ENCODE measurements around the gene KANSL3. TPM values are rescaled to one million over a fixed set of nuclear protein-coding genes. Genes with fewer than 3 reads are reported as not detected.

The KANSL3 gene
- 18.2 to 24.8 TPM (median 22.0 TPM) in 5 replicates for total RNA-seq (2022; extraction: Qiagen RNA extraction)

GRCh38 chr2:96638144-96639121 lies at the start of gene KANSL3:
TSS of gene KANSL3 (minus strand) at chr2:96638312. CDS start at chr2:96637135, 1,177 bp downstream.

GRCh38 chr2:96642564-96643360 lies 4.7 kb upstream of the KANSL3 start, which contains the start of gene FER1L5:
TSS of gene FER1L5 (plus strand) at chr2:96642764. CDS start at chr2:96642837, 73 bp downstream.

Other genes with a start within 250 kb of the KANSL3 start
- gene NEURL3, start 133.0 kb downstream of the KANSL3 start, total RNA-seq (2022; extraction: Qiagen RNA extraction): 0.39 to 0.61 TPM (median 0.45 TPM) in 5 replicates
- 2.7 to 4.2 TPM (median 3.7 TPM) in 5 replicates for gene ARID5A, start 101.6 kb downstream of the KANSL3 start, total RNA-seq (2022; extraction: Qiagen RNA extraction)
- 0.02 TPM in 1 of 5 replicates, not detected in the others for gene FER1L5, start 4.5 kb upstream of the KANSL3 start, total RNA-seq (2022; extraction: Qiagen RNA extraction)
- gene LMAN2L, start 101.8 kb upstream of the KANSL3 start, total RNA-seq (2022; extraction: Qiagen RNA extraction): 18.8 to 20.4 TPM (median 19.6 TPM) in 5 replicates
- gene CNNM4, start 122.6 kb upstream of the KANSL3 start, total RNA-seq (2022; extraction: Qiagen RNA extraction): 7.4 to 11.4 TPM (median 10.4 TPM) in 5 replicates
- 7.2 to 11.5 TPM (median 10.7 TPM) in 5 replicates for gene CNNM3, start 178.0 kb upstream of the KANSL3 start, total RNA-seq (2022; extraction: Qiagen RNA extraction)
- 0.46 to 2.5 TPM (median 1.5 TPM) in 5 replicates for gene ANKRD23, start 205.7 kb upstream of the KANSL3 start, total RNA-seq (2022; extraction: Qiagen RNA extraction)
- 16.8 to 20.6 TPM (median 18.5 TPM) in 5 replicates for gene ANKRD39, start 219.7 kb upstream of the KANSL3 start, total RNA-seq (2022; extraction: Qiagen RNA extraction)
- 15.0 to 20.6 TPM (median 18.2 TPM) in 5 replicates for gene SEMA4C, start 231.8 kb upstream of the KANSL3 start, total RNA-seq (2022; extraction: Qiagen RNA extraction)

All from A549 treated with dexamethasone at 1 μM for 4 hours (cell line).